IMR-90 (cell line): Measurements from ENCODE around the gene RIC3. TPM values are rescaled to one million over a fixed set of nuclear protein-coding genes. Genes with fewer than 3 reads are reported as not detected.

Experiments
- ATAC-seq: fragments of 200-7000 bp; cut with Tn5 transposase; 2 replicates; pipeline ENCODE4 v1.9.1; 2020; ENCODE audit warnings: low read depth, mild to moderate bottlenecking, moderate library complexity
- BruUV-seq: library from RNA; stranded (reverse); fragments of 400-500 nt; replicated peaks from 2 replicates; lab custom pipeline; 2021; lab: Mats Ljungman, UMichigan
- CTCF ChIA-PET: fragments of 300-600 bp; formaldehyde crosslinking; extraction: SDS; loops from one replicate; lab custom pipeline; 2021; ENCODE audit warnings: antibody characterized with exemption; lab: Yijun Ruan, JAX
- POLR2A ChIA-PET: fragments of 300-600 bp; sonication (Branson Sonifier 250); formaldehyde crosslinking; loops from one replicate; lab custom pipeline; 2022; ENCODE audit warnings: antibody characterized with exemption; ENCODE audit not compliant: unreplicated experiment; lab: Charles Lee
- DNase-seq: peaks from one replicate; pipeline ENCODE4 v3.0.0; 2013
- H2AFZ ChIP-seq: replicated peaks from 2 replicates; pipeline ENCODE3; 2013; ENCODE audit warnings: low read length, mild to moderate bottlenecking; ENCODE audit not compliant: poor library complexity
- H2AK5ac ChIP-seq: 2 replicates; pipeline ENCODE4 v1.6.1; 2013; ENCODE audit warnings: low read depth, low read length, inconsistent platforms
- H2AK9ac ChIP-seq: replicated peaks from 2 replicates; pipeline ENCODE3; 2013; ENCODE audit warnings: mild to moderate bottlenecking, low read depth, low read length, moderate library complexity; ENCODE audit not compliant: poor library complexity
- H2BK120ac ChIP-seq: 2 replicates; pipeline ENCODE4 v1.6.1; 2013; ENCODE audit warnings: low read depth, low read length, inconsistent platforms
- H2BK15ac ChIP-seq: 3 replicates; pipeline ENCODE4 v1.6.1; 2013; ENCODE audit warnings: low read depth, low read length, inconsistent platforms
- H2BK20ac ChIP-seq: 2 replicates; pipeline ENCODE4 v1.6.1; 2013; ENCODE audit warnings: low read depth, mild to moderate bottlenecking, inconsistent platforms, low read length, moderate library complexity
- H2BK5ac ChIP-seq: 2 replicates; pipeline ENCODE4 v1.6.1; 2013; ENCODE audit warnings: mild to moderate bottlenecking, low read depth, low read length, inconsistent platforms; ENCODE audit not compliant: poor library complexity, severe bottlenecking
- H3K14ac ChIP-seq: replicated peaks from 2 replicates; pipeline ENCODE4 v1.6.1; 2013; ENCODE audit warnings: low read depth, low read length, inconsistent platforms
- H3K18ac ChIP-seq: 2 replicates; pipeline ENCODE4 v1.6.1; 2013; ENCODE audit warnings: low read depth, low read length, control low read depth
- H3K23ac ChIP-seq: 2 replicates; pipeline ENCODE4 v1.6.1; 2013; ENCODE audit warnings: low read depth, low read length, inconsistent platforms
- H3K27ac ChIP-seq: 2 replicates; pipeline ENCODE4 v1.5.1; 2013; ENCODE audit warnings: mild to moderate bottlenecking, control low read depth, low read length; ENCODE audit not compliant: insufficient read depth
- H3K27me3 ChIP-seq: 2 replicates; pipeline ENCODE4 v1.6.1; 2013; ENCODE audit warnings: low read length; ENCODE audit not compliant: control insufficient read depth, insufficient read depth
- H3K36me3 ChIP-seq: 2 replicates; pipeline ENCODE4 v1.6.1; 2013; ENCODE audit warnings: low read length, mixed read lengths; ENCODE audit not compliant: control insufficient read depth, insufficient read depth
- H3K4ac ChIP-seq: 2 replicates; pipeline ENCODE4 v1.6.1; 2013; ENCODE audit warnings: low read depth, low read length, inconsistent platforms
- H3K4me1 ChIP-seq: 2 replicates; pipeline ENCODE4 v1.6.1; 2013; ENCODE audit warnings: low read length, mixed read lengths; ENCODE audit not compliant: control insufficient read depth, insufficient read depth
- H3K4me2 ChIP-seq: 2 replicates; pipeline ENCODE4 v1.6.1; 2013; ENCODE audit warnings: low read depth, mild to moderate bottlenecking, control low read depth, low read length, moderate library complexity
- H3K4me3 ChIP-seq: 2 replicates; pipeline ENCODE4 v1.5.1; 2013; ENCODE audit warnings: low read depth, mild to moderate bottlenecking, control low read depth, low read length, moderate library complexity; ENCODE audit not compliant: insufficient read depth
- H3K56ac ChIP-seq: 2 replicates; pipeline ENCODE4 v1.6.1; 2013; ENCODE audit warnings: low read length, inconsistent platforms; ENCODE audit not compliant: insufficient read depth; ENCODE audit errors: extremely low read depth
- H3K79me1 ChIP-seq, 2 experiments: 2 replicates each; pipeline ENCODE4 v1.6.1; 2013; ENCODE audit warnings: low read length in 2 of 2, inconsistent platforms in 1 of 2, low read depth in 1 of 2
- H3K9ac ChIP-seq: 2 replicates; pipeline ENCODE4 v1.6.1; 2013; ENCODE audit warnings: low read depth, low read length, control low read depth
- H3K9me1 ChIP-seq: 2 replicates; pipeline ENCODE4 v1.6.1; 2013; ENCODE audit warnings: low read length, inconsistent platforms; ENCODE audit not compliant: insufficient read depth
- H3K9me3 ChIP-seq: 2 replicates; pipeline ENCODE4 v1.6.1; 2013; ENCODE audit warnings: low read length; ENCODE audit not compliant: control insufficient read depth, insufficient read depth
- H4K20me1 ChIP-seq: 2 replicates; pipeline ENCODE4 v1.6.1; 2013; ENCODE audit warnings: low read length, inconsistent platforms; ENCODE audit not compliant: insufficient read depth
- H4K5ac ChIP-seq: 2 replicates; pipeline ENCODE4 v1.6.1; 2013; ENCODE audit warnings: mild to moderate bottlenecking, low read depth, low read length, control low read depth
- H4K8ac ChIP-seq, 2 experiments: 2 replicates each; pipeline ENCODE4 v1.6.1; 2013; ENCODE audit warnings: low read depth in 2 of 2, low read length in 2 of 2, control low read depth in 1 of 2, inconsistent platforms in 1 of 2
- H4K91ac ChIP-seq: 2 replicates; pipeline ENCODE4 v1.6.1; 2013; ENCODE audit warnings: low read depth, low read length, inconsistent platforms; ENCODE audit not compliant: insufficient read depth
- BHLHE40 ChIP-seq: fragments of 150-350 bp; IDR thresholded peaks from 2 replicates; pipeline ENCODE4 v1.6.1; 2016; ENCODE audit warnings: mild to moderate bottlenecking, low read depth, low read length
- CEBPB ChIP-seq: IDR thresholded peaks from 2 replicates; pipeline ENCODE4 v1.6.1; 2012; ENCODE audit warnings: low read depth, low read length, improper control_type of control experiment
- CHD1 ChIP-seq: IDR thresholded peaks from 2 replicates; pipeline ENCODE4 v1.6.1; 2012; ENCODE audit warnings: low read depth, low read length, improper control_type of control experiment
- ELK1 ChIP-seq: fragments of 150-350 bp; IDR thresholded peaks from 2 replicates; pipeline ENCODE4 v1.6.1; 2016; ENCODE audit warnings: low read depth, mild to moderate bottlenecking, low read length, moderate library complexity, borderline replicate concordance
- FOS ChIP-seq: fragments of 150-350 bp; IDR thresholded peaks from 2 replicates; pipeline ENCODE4 v1.6.1; 2016; ENCODE audit warnings: low read depth, low read length
- MAFK ChIP-seq: IDR thresholded peaks from 2 replicates; pipeline ENCODE4 v1.6.1; 2012; ENCODE audit warnings: low read depth, low read length, improper control_type of control experiment
- MAZ ChIP-seq: IDR thresholded peaks from 2 replicates; pipeline ENCODE4 v1.6.1; 2012; ENCODE audit warnings: low read depth, mild to moderate bottlenecking, low read length, improper control_type of control experiment, moderate library complexity, borderline replicate concordance
- MXI1 ChIP-seq: IDR thresholded peaks from 2 replicates; pipeline ENCODE4 v1.6.1; 2012; ENCODE audit warnings: low read depth, mild to moderate bottlenecking, low read length, moderate library complexity, borderline replicate concordance
- POLR2A ChIP-seq: IDR thresholded peaks from 2 replicates; pipeline ENCODE4 v1.6.1; 2012; ENCODE audit warnings: mild to moderate bottlenecking, low read depth, low read length
- RCOR1 ChIP-seq: IDR thresholded peaks from 2 replicates; pipeline ENCODE4 v1.6.1; 2012; ENCODE audit warnings: mild to moderate bottlenecking, low read length, improper control_type of control experiment; ENCODE audit not compliant: insufficient replicate concordance
- RFX5 ChIP-seq: IDR thresholded peaks from 2 replicates; pipeline ENCODE4 v1.8.0; 2012; ENCODE audit warnings: low read depth, mild to moderate bottlenecking, low read length, moderate library complexity
- SMC3 ChIP-seq: fragments of 150-350 bp; IDR thresholded peaks from 2 replicates; pipeline ENCODE4 v1.6.1; 2016; ENCODE audit warnings: low read depth, mild to moderate bottlenecking, antibody characterized with exemption, low read length, moderate library complexity
- USF2 ChIP-seq: fragments of 150-350 bp; IDR thresholded peaks from 2 replicates; pipeline ENCODE4 v1.6.1; 2017; ENCODE audit warnings: mild to moderate bottlenecking, antibody characterized with exemption, low read length, low read depth
- WGBS, 2 experiments: methylation state at CpG; one replicate each; pipeline versions ENCODE4 v1.1.5 to v1.1.7; 2013; ENCODE audit warnings: missing lambda C conversion rate in 2 of 2; ENCODE audit not compliant: insufficient read length in 1 of 2; ENCODE audit errors: extremely low coverage in 2 of 2; 5-methylcytosine and 5-hydroxymethylcytosine counted together
- dilution Hi-C: fragments of 300-500 bp; cut with HindIII; formaldehyde crosslinking; loops from one replicate; pipeline ENCODE4 v1.14.3; 2018; ENCODE audit warnings: low sequenced_read_pairs; ENCODE audit not compliant: unreplicated experiment
- in situ Hi-C: fragments of 300-500 bp; cut with MboI; formaldehyde crosslinking; loops from 3 replicates; pipeline ENCODE4 v1.14.3; 2019; ENCODE audit warnings: low sequenced_read_pairs, inconsistent platforms, mixed read lengths
- intact Hi-C: fragments of 100-400 bp; cut with micrococcal nuclease; formaldehyde crosslinking; loops from 2 replicates; pipeline ENCODE4 v1.10.0; 2022
- polyA plus RNA-seq, 3 experiments: library from polyadenylated mRNA; depleted of rRNA; stranded (reverse); fragments of >200 nt; gene quantifications; 2 replicates each; pipeline ENCODE4 v1.2.3, GENCODE V29; 2012; ENCODE audit warnings: low replicate concordance in 1 of 3
- total RNA-seq: library from RNA; depleted of rRNA; stranded (reverse); fragments of >200 nt; gene quantifications from 2 replicates; pipeline ENCODE4 v1.2.3, GENCODE V29; 2012

The RIC3 gene
- total and polyA plus RNA-seq, 2 of the 4 experiments (the other 2 are of a cell fraction) = not detected

- Histone ChIP-seq H3K79me1 (no peaks in the 10 kb centered on the region), H3K9me1 (no peaks in the 10 kb centered on the region), H4K91ac (no peak overlapping the region), H2BK120ac (no peak overlapping the region), H2AFZ (no peak overlapping the region), H2AK9ac (no peak overlapping the region), H3K9ac (no peak overlapping the region), H2BK5ac (no peak overlapping the region), H3K4me2 (no peak overlapping the region), H3K14ac (no peak overlapping the region), H3K27ac (no peak overlapping the region), H3K4ac (no peak overlapping the region), H4K5ac (no peak overlapping the region), H2AK5ac (no peak overlapping the region), H3K4me1 (no peaks in the 10 kb centered on the region), H3K36me3 (no peaks in the 10 kb centered on the region), H2BK20ac (no peak overlapping the region), H3K18ac (no peak overlapping the region), H4K8ac (no peak overlapping the region), H3K56ac (no peak overlapping the region), H2BK15ac (no peak overlapping the region), H4K20me1 (no peaks in the 10 kb centered on the region), H3K9me3 (no peaks in the 10 kb centered on the region), H3K27me3 (peaks cover 25% of the 10 kb centered on the region), H3K23ac (no peak overlapping the region), H3K4me3 (no peak overlapping the region)
- intact Hi-C loops (no loop called here), in situ Hi-C loops (no loop called here), dilution Hi-C loops (no loop called here)
- DNase-seq (no peak), ATAC-seq (no peak)
- ChIA-PET POLR2A (no interaction called here), CTCF (no interaction called here)
- 20% methylated on average over 1 of the region's 4 CpGs; no CpG with 5 or more reads in 1 of the 2 experiments for WGBS, 2 experiments
- no TSS peak for BruUV-seq
- TF ChIP-seq BHLHE40 = no peak
- TF ChIP-seq POLR2A = no peak
- TF ChIP-seq RFX5 = no peak
- no peak for TF ChIP-seq ELK1
- no peak for TF ChIP-seq SMC3
- no peak for TF ChIP-seq MAZ
- TF ChIP-seq FOS = no peak
- no peak for TF ChIP-seq CEBPB
- no peak for TF ChIP-seq MXI1
- TF ChIP-seq USF2 = no peak
- TF ChIP-seq MAFK = no peak
- TF ChIP-seq CHD1 = no peak
- no peak for TF ChIP-seq RCOR1
These were observed 48.3 kb upstream of the RIC3 start for GRCh38 chr11:8217136-8217535.
